HG02588 (cell line): ENCODE measurements around the gene ABCC6.
"Not testable (repeated sequence)": the region's sequence is repeated elsewhere in the genome, so short reads cannot be mapped to it uniquely, and the experiment has no call there.

ENCODE experiments used
- ATAC-seq: cut with Tn5 transposase; IDR thresholded peaks from one replicate; pipeline ENCODE4 v1.9.1; 2021; ENCODE audit warnings: mild to moderate bottlenecking, moderate library complexity; ENCODE audit not compliant: unreplicated experiment

Gene ABCC6

GRCh38 chr16:16120044-16120381, 103.3 kb downstream of the ABCC6 start:
- ATAC-seq, result no peak

GRCh38 chr16:16118337-16118736, 105.0 kb downstream of the ABCC6 start:
- ATAC-seq, result no peak

GRCh38 chr16:16116841-16117240, 106.5 kb downstream of the ABCC6 start:
- ATAC-seq, result no peak

- ATAC-seq, result no peak
Measured at GRCh38 chr16:16113076-16113475, 110.2 kb downstream of the ABCC6 start.

- ATAC-seq, result no peak
Measured at GRCh38 chr16:16112450-16113053, 110.7 kb downstream of the ABCC6 start.

- no peak for ATAC-seq
Measured at GRCh38 chr16:16111639-16112038, 111.7 kb downstream of the ABCC6 start.

GRCh38 chr16:16110111-16110490, 113.2 kb downstream of the ABCC6 start:
- no peak for ATAC-seq

- ATAC-seq, result no peak
Measured at GRCh38 chr16:16109453-16110110, 113.7 kb downstream of the ABCC6 start.

- no peak for ATAC-seq
Measured at GRCh38 chr16:16108759-16109158, 114.5 kb downstream of the ABCC6 start.

- no peak for ATAC-seq
Measured at GRCh38 chr16:16107839-16108238, 115.5 kb downstream of the ABCC6 start.

GRCh38 chr16:16106466-16106865, 116.8 kb downstream of the ABCC6 start:
- ATAC-seq, result no peak

- ATAC-seq, result no peak
Measured at GRCh38 chr16:16105646-16106045, 117.6 kb downstream of the ABCC6 start.

GRCh38 chr16:16104804-16105141, 118.5 kb downstream of the ABCC6 start:
- ATAC-seq, result not testable (repeated sequence)

GRCh38 chr16:16104132-16104803, 119.0 kb downstream of the ABCC6 start:
- not testable (repeated sequence) for ATAC-seq

GRCh38 chr16:16102738-16103137, 120.6 kb downstream of the ABCC6 start:
- no peak for ATAC-seq

GRCh38 chr16:16101585-16101984, 121.7 kb downstream of the ABCC6 start:
- no peak for ATAC-seq

GRCh38 chr16:16100631-16101030, 122.7 kb downstream of the ABCC6 start:
- ATAC-seq, result no peak

GRCh38 chr16:16099320-16099719, 124.0 kb downstream of the ABCC6 start:
- no peak for ATAC-seq
